K562 (cell line): ENCODE measurements around the gene CACNB2.

Experiments used
- CTCF ChIP-seq, 3 experiments: IDR thresholded peaks in 2 of 3; conservative IDR thresholded peaks in 1 of 3; 2 replicates each; pipeline ENCODE4 v1.5.1; 2011 to 2012; ENCODE audit warnings: low read length in 3 of 3, mild to moderate bottlenecking in 3 of 3, control low read depth in 2 of 3, improper control_type of control experiment in 1 of 3, inconsistent platforms in 1 of 3, low read depth in 1 of 3, mixed read lengths in 1 of 3, moderate library complexity in 1 of 3; ENCODE audit not compliant: insufficient read depth in 2 of 3
- KLF1 ChIP-seq: fragments of 450-650 bp; IDR thresholded peaks from 2 replicates; pipeline ENCODE4 v1.6.1; 2016; ENCODE audit warnings: missing genetic modification characterization, missing compliant biosample characterization
- TAF1 ChIP-seq: IDR thresholded peaks from 2 replicates; pipeline ENCODE4 v1.6.1; 2011; ENCODE audit warnings: mild to moderate bottlenecking, low read length, moderate library complexity; ENCODE audit not compliant: insufficient read depth, control insufficient read depth, severe bottlenecking; ENCODE audit errors: extremely low read depth
- ZNF609 ChIP-seq: sonication (generic); formaldehyde crosslinking; IDR thresholded peaks from 2 replicates; pipeline ENCODE4 v1.8.1; 2023; ENCODE audit warnings: missing genetic modification reagents, mild to moderate bottlenecking, borderline replicate concordance

- TF ChIP-seq TAF1 (no peak), ZNF609 (CRISPR knock-in tag) (no peak), KLF1 (tag) (no peak), CTCF (IDR thresholded peaks at IDR 0.05 in 2 of 3, conservative IDR thresholded peaks at IDR 0.05 in 1 of 3; ENCODE audit: insufficient read depth in 2 of 3, low read depth in 1 of 3, low read length in 3 of 3) (no peak)
Measured at GRCh38 chr10:18210711-18211110, 70.5 kb downstream of the CACNB2 start.
